WERI-Rb-1 (cell line): ENCODE measurements around the gene ENGASE.
A peak's percentile ranks its signal among the peaks of the same experiment; 100 is the strongest.

Source experiments
- DNase-seq: peaks from one replicate; pipeline ENCODE4 v3.0.0-alpha.2; 2020
- H3K27ac ChIP-seq: fragments of 250-450 bp; sonication (Bioruptor Pico); 2 replicates; pipeline ENCODE4 v1.5.1; 2020; ENCODE audit warnings: mild to moderate bottlenecking, moderate library complexity
- H3K27me3 ChIP-seq: fragments of 250-450 bp; sonication (Bioruptor Pico); 2 replicates; pipeline ENCODE4 v1.5.1; 2021; ENCODE audit warnings: mild to moderate bottlenecking, low read depth, moderate library complexity; ENCODE audit not compliant: insufficient read depth, severe bottlenecking
- H3K36me3 ChIP-seq: fragments of 250-450 bp; sonication (Bioruptor Pico); 2 replicates; pipeline ENCODE4 v1.5.1; 2020; ENCODE audit warnings: mild to moderate bottlenecking, moderate library complexity
- H3K4me3 ChIP-seq: 2 replicates; pipeline ENCODE4 v1.5.1; 2011; ENCODE audit warnings: low read depth, mild to moderate bottlenecking, control low read depth, low read length
- H3K9me3 ChIP-seq: fragments of 250-450 bp; sonication (Bioruptor Pico); 2 replicates; pipeline ENCODE4 v1.5.1; 2021; ENCODE audit warnings: mild to moderate bottlenecking, moderate library complexity; ENCODE audit not compliant: severe bottlenecking
- TF ChIP-seq, protein P1 (sequence below): IDR thresholded peaks from 2 replicates; pipeline ENCODE4 v1.5.1; 2011; ENCODE audit warnings: low read depth, mild to moderate bottlenecking, control low read depth, inconsistent platforms, low read length

Gene ENGASE

GRCh38 chr17:79088997-79089328 is 14.3 kb downstream of the ENGASE start:
- H3K4me3 ChIP-seq, result no peak overlapping the region
- peaks cover 51% of the 10 kb centered on the region for H3K36me3 ChIP-seq
- no peak overlapping the region; the same call in 1 of the 2 replicates for H3K27ac ChIP-seq
- no peaks in the 10 kb centered on the region for H3K27me3 ChIP-seq
- no peaks in the 10 kb centered on the region for H3K9me3 ChIP-seq
- DNase-seq, result no peak
- TF ChIP-seq, protein P1, sequence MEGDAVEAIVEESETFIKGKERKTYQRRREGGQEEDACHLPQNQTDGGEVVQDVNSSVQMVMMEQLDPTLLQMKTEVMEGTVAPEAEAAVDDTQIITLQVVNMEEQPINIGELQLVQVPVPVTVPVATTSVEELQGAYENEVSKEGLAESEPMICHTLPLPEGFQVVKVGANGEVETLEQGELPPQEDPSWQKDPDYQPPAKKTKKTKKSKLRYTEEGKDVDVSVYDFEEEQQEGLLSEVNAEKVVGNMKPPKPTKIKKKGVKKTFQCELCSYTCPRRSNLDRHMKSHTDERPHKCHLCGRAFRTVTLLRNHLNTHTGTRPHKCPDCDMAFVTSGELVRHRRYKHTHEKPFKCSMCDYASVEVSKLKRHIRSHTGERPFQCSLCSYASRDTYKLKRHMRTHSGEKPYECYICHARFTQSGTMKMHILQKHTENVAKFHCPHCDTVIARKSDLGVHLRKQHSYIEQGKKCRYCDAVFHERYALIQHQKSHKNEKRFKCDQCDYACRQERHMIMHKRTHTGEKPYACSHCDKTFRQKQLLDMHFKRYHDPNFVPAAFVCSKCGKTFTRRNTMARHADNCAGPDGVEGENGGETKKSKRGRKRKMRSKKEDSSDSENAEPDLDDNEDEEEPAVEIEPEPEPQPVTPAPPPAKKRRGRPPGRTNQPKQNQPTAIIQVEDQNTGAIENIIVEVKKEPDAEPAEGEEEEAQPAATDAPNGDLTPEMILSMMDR, result no peak

- Histone ChIP-seq H3K4me3 (no peak overlapping the region), H3K27me3 (no peaks in the 10 kb centered on the region), H3K9me3 (no peaks in the 10 kb centered on the region), H3K27ac (peak overlapping the region; percentile 8), H3K36me3 (peaks cover 46% of the 10 kb centered on the region)
- TF ChIP-seq, protein P1, result no peak
- DNase-seq, result peak; percentile 71
Measured at GRCh38 chr17:79089720-79090442, 15.3 kb downstream of the ENGASE start.

DNA sequence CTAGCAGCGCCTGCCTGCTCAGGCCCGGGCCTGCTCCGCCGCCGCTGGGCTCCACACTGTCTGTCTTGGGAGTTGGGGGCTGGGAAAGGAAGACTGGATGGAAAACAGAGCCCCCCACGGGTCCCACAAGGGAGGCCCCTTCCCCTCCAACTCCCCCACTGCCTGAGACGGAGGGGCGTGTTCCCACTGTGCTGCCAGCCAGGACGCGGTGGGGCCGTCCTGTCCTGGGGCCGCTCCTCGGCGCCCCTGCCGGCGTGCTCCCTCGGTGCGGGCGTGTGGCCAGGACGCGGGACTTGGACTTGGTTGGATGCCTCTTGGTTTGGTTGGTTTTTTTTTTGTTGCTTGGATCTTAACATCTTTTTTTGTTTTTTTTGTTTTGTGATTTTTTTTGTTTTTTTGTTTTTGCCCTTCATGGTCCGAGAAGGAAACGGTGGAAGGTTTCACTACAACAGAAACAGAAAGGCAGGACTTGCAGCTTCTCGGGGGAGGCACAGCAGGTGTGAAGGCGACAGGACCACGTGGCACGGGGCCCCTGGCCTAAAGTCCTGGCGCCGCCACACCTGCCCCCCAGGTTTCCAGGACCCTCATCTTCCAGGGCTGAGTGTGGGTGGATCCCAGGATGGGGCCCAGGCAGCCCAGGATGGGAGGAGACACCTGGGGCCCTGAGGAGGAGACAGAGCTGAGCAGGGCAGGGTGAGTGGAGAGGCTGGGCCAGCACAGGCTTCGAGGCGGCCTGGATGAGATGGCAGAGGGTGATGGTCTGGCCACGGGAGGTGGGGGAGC is 16.0 kb downstream of the ENGASE start:
- peak overlapping the region; percentile 24 for H3K27ac ChIP-seq
- no peaks in the 10 kb centered on the region for H3K27me3 ChIP-seq
- no peaks in the 10 kb centered on the region for H3K9me3 ChIP-seq
- H3K36me3 ChIP-seq, result peaks cover 44% of the 10 kb centered on the region
- H3K4me3 ChIP-seq, result no peak overlapping the region
- TF ChIP-seq, protein P1, result no peak
- DNase-seq, result no peak

DNA sequence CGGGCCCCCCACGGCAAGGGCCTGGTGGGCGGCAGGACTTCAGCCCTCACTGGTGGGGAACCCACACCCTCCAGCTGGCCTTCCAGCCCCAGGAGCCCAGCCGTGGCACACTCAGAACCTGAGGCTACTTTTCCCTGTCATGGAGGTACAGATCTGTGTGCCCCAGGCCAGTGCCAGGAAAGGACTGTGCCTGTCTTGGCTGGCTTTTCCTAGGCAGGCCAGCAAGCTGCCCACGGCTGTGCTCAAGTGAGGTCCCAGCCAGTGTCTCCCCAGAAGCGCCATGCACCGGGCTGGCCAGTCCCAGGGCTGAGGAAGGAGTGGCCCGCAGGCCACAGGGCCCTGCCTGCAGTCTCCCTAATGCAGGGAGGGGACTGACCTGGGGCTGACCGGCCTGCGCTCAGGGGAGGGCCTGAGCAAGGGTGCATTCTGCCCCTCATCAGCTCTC is 16.6 kb downstream of the ENGASE start:
- H3K4me3 ChIP-seq, result no peak overlapping the region
- H3K27me3 ChIP-seq, result no peaks in the 10 kb centered on the region
- peak overlapping the region; percentile 28 for H3K27ac ChIP-seq
- TF ChIP-seq, protein P1, result no peak
- DNase-seq, result no peak
- no peaks in the 10 kb centered on the region for H3K9me3 ChIP-seq
- peaks cover 43% of the 10 kb centered on the region for H3K36me3 ChIP-seq

DNA sequence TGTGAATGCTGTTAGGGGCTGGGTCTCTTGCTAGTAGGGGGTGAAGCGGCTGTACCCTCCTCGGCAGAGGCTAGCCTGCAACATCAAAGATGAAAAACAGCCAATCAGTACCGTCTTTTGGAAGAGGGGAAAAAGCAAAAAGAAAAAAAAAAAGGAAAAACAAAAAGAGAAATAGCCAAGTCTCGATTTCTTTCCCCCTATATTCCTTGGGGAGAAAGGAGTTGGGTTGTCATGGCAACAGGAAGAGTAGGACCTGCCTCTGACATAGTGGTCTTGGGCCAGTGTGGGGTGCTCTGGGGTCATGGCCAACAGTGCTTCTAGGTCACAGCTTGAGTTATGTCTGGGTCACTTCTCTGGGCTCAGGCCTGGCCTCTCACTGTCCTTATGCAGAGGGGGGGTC is 17.9 kb downstream of the ENGASE start:
- Histone ChIP-seq H3K36me3 (peaks cover 31% of the 10 kb centered on the region), H3K9me3 (no peaks in the 10 kb centered on the region), H3K27ac (no peak overlapping the region), H3K27me3 (no peaks in the 10 kb centered on the region), H3K4me3 (no peak overlapping the region)
- no peak for DNase-seq
- TF ChIP-seq, protein P1, result no peak
